Ammon's horn (tissue), 1 donor: ENCODE measurements around the gene LSAMP.
A peak's percentile ranks its signal among the peaks of the same experiment; 100 is the strongest.

Experiments
- DNase-seq: peaks from one replicate; pipeline ENCODE4 v3.0.0-alpha.2; 2016; ENCODE audit warnings: low spot score

LSAMP gene

GRCh38 chr3:116445311-116445841 is at the start of gene LSAMP:
LSAMP (minus strand) TSS chr3:116445487.
- DNase-seq = peak; percentile 89

- no peak for DNase-seq
Measured at GRCh38 chr3:116492379-116492778, 47.1 kb upstream of the LSAMP start.

- no peak for DNase-seq
Measured at GRCh38 chr3:116483135-116483534, 37.8 kb upstream of the LSAMP start.

GRCh38 chr3:116476691-116477090 is 31.4 kb upstream of the LSAMP start:
- DNase-seq = no peak

GRCh38 chr3:116474801-116475200 is 29.5 kb upstream of the LSAMP start:
- no peak for DNase-seq

DNA sequence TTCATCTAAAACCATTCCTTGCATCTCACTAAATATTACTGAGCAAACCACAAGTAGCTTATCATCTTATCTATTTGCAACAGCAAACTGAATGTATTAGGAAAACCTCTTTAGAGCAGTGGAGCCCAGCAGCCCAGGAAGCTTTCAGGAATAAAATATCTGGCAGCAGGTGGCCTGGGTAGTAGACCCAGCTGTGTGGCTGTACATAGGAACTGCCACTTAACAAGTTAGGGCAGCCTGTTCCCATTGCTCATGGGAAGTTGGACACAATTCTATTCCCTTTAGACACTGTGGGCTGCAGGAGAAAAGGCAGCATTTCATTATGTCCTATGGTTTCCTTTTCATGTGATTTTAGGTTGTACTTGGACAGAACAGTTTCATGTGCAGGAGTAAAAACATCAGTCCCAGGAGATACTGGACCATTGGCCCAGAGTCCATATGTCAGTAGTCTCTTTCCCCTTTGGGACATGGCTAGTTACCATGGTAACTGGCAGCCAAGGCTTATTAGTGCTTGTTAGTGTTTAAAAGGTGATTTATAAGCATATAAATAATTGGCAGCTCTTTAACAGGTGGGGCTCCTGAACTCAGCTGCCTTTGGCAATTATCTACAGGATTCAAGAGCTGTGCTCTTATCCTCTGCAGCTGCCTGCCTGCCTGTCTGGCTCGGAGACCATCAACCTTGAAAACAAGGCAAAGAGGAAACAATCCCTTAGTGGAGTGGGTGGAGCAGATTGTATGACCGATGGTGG is 28.9 kb upstream of the LSAMP start:
- no peak for DNase-seq

- DNase-seq = no peak
Measured at GRCh38 chr3:116473602-116474001, 28.3 kb upstream of the LSAMP start.

- DNase-seq = peak; percentile 15
Measured at GRCh38 chr3:116470605-116471197, 25.4 kb upstream of the LSAMP start.

GRCh38 chr3:116469546-116469945 is 24.3 kb upstream of the LSAMP start:
- no peak for DNase-seq

DNA sequence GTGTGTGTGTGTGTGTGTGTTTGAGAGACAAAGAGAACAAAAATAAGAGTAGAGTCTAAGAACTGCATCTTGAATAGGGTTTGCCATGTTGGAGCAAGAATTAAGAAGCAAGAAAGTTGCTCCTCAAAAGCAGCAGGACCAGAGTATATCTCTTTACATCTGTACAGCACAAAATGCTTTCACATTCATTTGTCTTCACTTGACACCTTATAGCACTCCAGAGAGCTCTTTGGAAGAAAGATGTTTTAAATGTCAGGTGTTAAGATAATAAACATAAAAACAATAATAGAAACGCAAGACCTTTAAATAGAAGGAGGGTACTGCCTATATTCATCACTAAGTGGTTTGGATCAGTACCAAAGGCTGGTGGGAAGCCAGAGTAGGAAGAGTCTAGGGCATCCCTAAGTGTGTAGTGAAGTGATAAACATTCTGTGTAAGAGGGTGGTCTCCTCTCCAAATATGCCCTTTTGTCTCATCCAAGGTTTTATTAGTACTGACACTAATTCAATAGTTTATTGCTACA is 19.1 kb upstream of the LSAMP start:
- no peak for DNase-seq

DNA sequence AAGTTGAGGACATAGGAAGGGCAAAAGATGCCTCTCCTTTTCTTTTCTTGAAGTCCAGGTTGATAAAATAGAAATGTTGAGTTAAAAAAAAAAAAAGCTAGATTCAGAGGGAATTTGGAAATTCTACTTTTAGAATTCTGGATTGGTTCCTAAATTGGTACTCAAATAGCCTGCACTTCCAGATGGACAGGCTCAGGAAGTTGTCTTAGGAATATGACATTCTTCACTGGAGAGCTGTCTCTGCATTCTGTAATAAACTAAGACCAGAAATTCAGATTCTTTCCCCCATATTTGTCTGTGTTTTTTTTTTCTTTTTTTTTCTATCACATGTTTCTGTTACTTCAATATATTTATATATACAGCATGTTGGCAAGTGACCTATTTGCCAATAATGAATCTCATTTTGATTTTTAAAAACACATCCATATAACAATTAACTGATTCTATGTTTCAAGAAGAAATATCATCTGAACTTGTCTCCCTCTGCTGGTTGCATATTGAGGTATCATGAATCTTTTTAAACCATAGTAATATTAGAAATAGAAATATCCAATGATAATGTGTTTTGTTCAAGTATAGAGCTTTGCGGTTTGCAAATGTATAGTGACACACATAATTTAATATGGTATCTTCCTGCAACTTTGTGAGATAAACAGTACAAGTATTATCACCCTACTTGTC is 8.5 kb upstream of the LSAMP start:
- peak; percentile 38 for DNase-seq

GRCh38 chr3:116449546-116450350 is 4.5 kb upstream of the LSAMP start:
- DNase-seq = no peak

- peak; percentile 76 for DNase-seq
Measured at GRCh38 chr3:116445990-116446389, 703 bp upstream of the LSAMP start.

- peak; percentile 53 for DNase-seq
Measured at GRCh38 chr3:116444819-116445310, 422 bp downstream of the LSAMP start.

GRCh38 chr3:116444115-116444747 is 1.1 kb downstream of the LSAMP start:
- DNase-seq = no peak

DNA sequence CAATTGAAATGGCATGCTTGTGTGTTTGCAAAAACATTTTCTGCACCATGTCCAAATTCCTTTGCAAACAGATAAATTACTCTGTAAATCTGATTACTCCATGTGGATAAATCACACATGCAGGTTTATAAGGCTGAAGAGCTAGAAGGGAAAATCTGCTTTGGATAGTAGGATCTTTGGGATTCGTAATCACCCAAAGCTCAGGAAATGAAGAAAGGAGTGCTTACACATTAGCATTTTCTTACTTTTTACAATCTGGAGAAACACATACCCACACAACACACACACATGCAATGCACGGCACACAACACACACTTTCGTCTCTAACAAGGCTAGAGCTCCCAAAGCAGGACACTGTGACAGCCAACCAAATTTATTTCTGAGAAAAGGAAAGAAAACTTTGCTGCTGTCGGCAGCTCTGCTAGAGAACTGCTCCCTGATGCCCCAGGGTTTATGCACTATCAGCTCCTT is 2.1 kb downstream of the LSAMP start:
- DNase-seq = peak; percentile 20

- DNase-seq = no peak
Measured at GRCh38 chr3:116442331-116443021, 2.8 kb downstream of the LSAMP start.

- DNase-seq = peak; percentile 22
Measured at GRCh38 chr3:116441652-116442051, 3.6 kb downstream of the LSAMP start.

GRCh38 chr3:116440196-116440595 is 5.1 kb downstream of the LSAMP start:
- no peak for DNase-seq

- no peak for DNase-seq
Measured at GRCh38 chr3:116433552-116433951, 11.7 kb downstream of the LSAMP start.
